ENCODE data around the gene METTL18. TPM values are rescaled to one million over a fixed set of nuclear protein-coding genes. Genes with fewer than 3 reads are reported as not detected.

METTL18 gene
- total RNA-seq, 4 donors from 2014 or later, result 1.1 to 3.6 (median 2.7) TPM

DNA sequence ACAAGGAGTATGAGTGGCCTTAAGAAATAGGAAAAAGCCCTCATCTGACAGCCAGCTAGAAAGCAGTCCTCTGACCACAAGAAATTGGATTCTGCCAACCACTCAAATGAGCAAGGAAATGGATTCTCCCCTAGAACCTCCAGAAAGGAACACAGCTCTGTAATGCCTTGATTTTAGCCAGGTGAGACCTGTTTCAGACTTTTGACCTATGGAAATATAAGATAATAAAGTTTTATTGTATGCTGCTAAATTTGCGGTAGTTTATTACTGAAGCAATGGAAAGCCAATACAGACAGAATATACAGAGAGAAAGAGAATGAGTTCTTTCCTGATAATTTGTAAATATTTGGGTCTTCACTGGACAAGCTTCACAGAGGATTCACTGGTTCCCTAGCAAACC lies 32.0 kb downstream of the METTL18 start:
- ATAC-seq, result no peak
- Histone ChIP-seq H3K9me3 (no peaks in the 10 kb centered on the region), H3K4me1 (peaks cover 0 to 5% of the 10 kb centered on the region in 2 donors), H3K4me3 (no peak overlapping the region), H3K36me3 (no peaks in the 10 kb centered on the region), H3K27ac (no peak overlapping the region), H3K27me3 (no peaks in the 10 kb centered on the region)
- no peak for DNase-seq
- in situ Hi-C loops (cut with MboI; ENCODE audit: low sequenced_read_pairs in 4 of 4), result no loop called here
- TF ChIP-seq, protein P1, sequence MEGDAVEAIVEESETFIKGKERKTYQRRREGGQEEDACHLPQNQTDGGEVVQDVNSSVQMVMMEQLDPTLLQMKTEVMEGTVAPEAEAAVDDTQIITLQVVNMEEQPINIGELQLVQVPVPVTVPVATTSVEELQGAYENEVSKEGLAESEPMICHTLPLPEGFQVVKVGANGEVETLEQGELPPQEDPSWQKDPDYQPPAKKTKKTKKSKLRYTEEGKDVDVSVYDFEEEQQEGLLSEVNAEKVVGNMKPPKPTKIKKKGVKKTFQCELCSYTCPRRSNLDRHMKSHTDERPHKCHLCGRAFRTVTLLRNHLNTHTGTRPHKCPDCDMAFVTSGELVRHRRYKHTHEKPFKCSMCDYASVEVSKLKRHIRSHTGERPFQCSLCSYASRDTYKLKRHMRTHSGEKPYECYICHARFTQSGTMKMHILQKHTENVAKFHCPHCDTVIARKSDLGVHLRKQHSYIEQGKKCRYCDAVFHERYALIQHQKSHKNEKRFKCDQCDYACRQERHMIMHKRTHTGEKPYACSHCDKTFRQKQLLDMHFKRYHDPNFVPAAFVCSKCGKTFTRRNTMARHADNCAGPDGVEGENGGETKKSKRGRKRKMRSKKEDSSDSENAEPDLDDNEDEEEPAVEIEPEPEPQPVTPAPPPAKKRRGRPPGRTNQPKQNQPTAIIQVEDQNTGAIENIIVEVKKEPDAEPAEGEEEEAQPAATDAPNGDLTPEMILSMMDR (IDR thresholded peaks at IDR 0.05 in 4 of 5, conservative IDR thresholded peaks at IDR 0.05 in 1 of 5), result no peak
- TF ChIP-seq POLR2A (IDR thresholded peaks at IDR 0.05), result no peak
- intact Hi-C loops (cut with DNase I; ENCODE audit: low total_unique reads), result no loop called here

DNA sequence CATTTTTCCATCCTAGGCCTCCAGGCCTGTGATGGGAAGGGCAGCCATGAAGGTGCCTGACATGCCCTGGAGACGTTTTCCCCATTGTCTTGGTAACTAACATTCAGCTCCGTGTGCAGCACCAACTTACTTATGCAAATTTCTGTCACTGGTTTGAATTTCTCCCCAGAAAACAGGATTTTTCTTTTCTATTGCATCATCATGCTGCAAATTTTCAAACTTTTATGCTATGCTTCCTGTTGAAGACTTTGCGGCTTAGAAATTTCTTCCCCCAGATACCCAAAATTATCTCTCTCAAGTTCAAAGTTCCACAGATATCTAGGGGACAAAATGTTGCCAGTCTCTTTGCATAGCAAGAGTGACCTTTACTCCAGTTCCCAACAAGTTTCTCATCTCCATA lies 35.7 kb downstream of the METTL18 start:
- H3K4me1 ChIP-seq, result peaks cover 0 to 5% of the 10 kb centered on the region in 2 donors
- TF ChIP-seq, protein P1 (IDR thresholded peaks at IDR 0.05 in 4 of 5, conservative IDR thresholded peaks at IDR 0.05 in 1 of 5), result no peak
- no peak for TF ChIP-seq POLR2A (IDR thresholded peaks at IDR 0.05)
- H3K27ac ChIP-seq, result no peak overlapping the region
- in situ Hi-C loops (cut with MboI; ENCODE audit: low sequenced_read_pairs in 4 of 4) (no loop called here), intact Hi-C loops (cut with DNase I; ENCODE audit: low total_unique reads) (no loop called here)
- ATAC-seq (no peak), DNase-seq (no peak)
- H3K4me3 ChIP-seq, result no peak overlapping the region
- H3K9me3 ChIP-seq, result no peaks in the 10 kb centered on the region
- H3K27me3 ChIP-seq, result no peaks in the 10 kb centered on the region
- no peaks in the 10 kb centered on the region for H3K36me3 ChIP-seq

DNA sequence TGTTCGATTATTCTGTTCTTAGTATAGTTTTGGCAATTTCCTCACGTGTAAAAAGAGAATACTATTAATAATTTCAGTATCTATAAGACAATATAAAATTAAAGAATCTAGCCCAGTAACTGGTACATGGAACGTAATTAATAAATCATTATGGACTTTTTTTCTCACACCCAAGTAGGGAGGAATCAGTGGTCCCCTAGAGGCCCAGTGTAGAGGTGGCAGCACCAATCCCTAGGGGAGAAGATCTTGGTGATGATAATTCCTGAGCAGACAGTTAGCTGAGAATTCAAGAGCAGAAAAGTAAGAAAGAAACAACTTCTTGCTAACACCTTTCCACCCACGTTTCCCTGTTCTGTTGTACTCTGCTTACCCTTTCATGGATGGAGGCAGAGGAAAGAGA lies 41.2 kb downstream of the METTL18 start:
- Histone ChIP-seq H3K4me3 (no peak overlapping the region), H3K4me1 (no peaks in the 10 kb centered on the region), H3K27ac (no peak overlapping the region), H3K27me3 (no peaks in the 10 kb centered on the region), H3K36me3 (no peaks in the 10 kb centered on the region), H3K9me3 (no peaks in the 10 kb centered on the region)
- TF ChIP-seq, protein P1 (IDR thresholded peaks at IDR 0.05 in 4 of 5, conservative IDR thresholded peaks at IDR 0.05 in 1 of 5), result no peak
- TF ChIP-seq POLR2A (IDR thresholded peaks at IDR 0.05), result no peak
- ATAC-seq (no peak), DNase-seq (no peak)
- in situ Hi-C loops (cut with MboI; ENCODE audit: low sequenced_read_pairs in 4 of 4), result no loop called here
- intact Hi-C loops (cut with DNase I; ENCODE audit: low total_unique reads), result no loop called here

DNA sequence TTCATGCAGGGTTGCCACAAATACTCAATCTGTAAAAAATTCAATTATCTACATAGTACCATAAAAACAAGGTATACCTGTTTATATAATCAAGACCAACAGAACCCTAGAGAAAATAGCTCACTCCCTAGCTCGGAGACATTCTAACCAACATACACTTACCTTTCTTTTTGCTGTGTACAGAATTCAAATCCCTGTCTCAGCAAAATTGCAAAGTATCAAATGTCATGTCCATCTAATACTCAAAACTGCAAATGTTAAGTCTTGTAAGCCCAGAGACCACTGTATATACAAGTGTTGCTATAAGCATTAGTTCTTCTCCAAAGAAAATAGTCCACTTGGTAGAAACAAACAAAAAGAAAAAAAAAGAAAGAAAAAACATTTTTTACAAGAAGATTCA lies 44.7 kb downstream of the METTL18 start:
- H3K9me3 ChIP-seq, result no peaks in the 10 kb centered on the region
- DNase-seq, result no peak
- H3K27ac ChIP-seq, result no peak overlapping the region
- ATAC-seq, result no peak
- H3K36me3 ChIP-seq, result no peaks in the 10 kb centered on the region
- TF ChIP-seq POLR2A (IDR thresholded peaks at IDR 0.05), result no peak
- TF ChIP-seq, protein P1 (IDR thresholded peaks at IDR 0.05 in 4 of 5, conservative IDR thresholded peaks at IDR 0.05 in 1 of 5), result no peak
- in situ Hi-C loops (cut with MboI; ENCODE audit: low sequenced_read_pairs in 4 of 4) (no loop called here), intact Hi-C loops (cut with DNase I; ENCODE audit: low total_unique reads) (no loop called here)
- no peaks in the 10 kb centered on the region for H3K27me3 ChIP-seq
- H3K4me1 ChIP-seq, result no peaks in the 10 kb centered on the region
- no peak overlapping the region for H3K4me3 ChIP-seq

DNA sequence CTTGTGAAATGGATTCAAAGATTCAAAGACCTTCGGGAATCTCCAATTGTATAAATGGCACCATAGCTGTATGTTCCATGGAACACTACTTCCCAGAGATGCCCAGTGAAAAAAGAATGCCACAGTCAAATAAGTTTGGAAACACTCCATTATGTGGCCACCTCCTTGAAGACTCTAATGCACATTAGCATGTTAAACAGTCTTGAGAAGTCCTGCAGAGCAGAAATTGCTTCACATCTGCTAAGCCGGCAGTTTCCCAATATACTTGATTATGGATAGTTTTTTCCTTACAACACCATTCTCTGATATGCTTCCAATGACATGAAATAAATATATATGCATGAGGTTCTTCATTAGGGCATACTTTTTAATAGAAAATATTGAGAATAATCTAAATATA lies 48.2 kb downstream of the METTL18 start:
- no peak for TF ChIP-seq POLR2A (IDR thresholded peaks at IDR 0.05)
- TF ChIP-seq, protein P1 (IDR thresholded peaks at IDR 0.05 in 4 of 5, conservative IDR thresholded peaks at IDR 0.05 in 1 of 5), result no peak
- Histone ChIP-seq H3K4me1 (no peaks in the 10 kb centered on the region), H3K36me3 (no peaks in the 10 kb centered on the region), H3K27ac (no peak overlapping the region), H3K9me3 (no peaks in the 10 kb centered on the region), H3K4me3 (no peak overlapping the region), H3K27me3 (no peaks in the 10 kb centered on the region)
- ATAC-seq (no peak), DNase-seq (no peak)
- in situ Hi-C loops (cut with MboI; ENCODE audit: low sequenced_read_pairs in 4 of 4) (no loop called here), intact Hi-C loops (cut with DNase I; ENCODE audit: low total_unique reads) (no loop called here)

All from gastrocnemius medialis (tissue), 4 donors.